ENCODE measurements around the gene TMEM117.

The TMEM117 gene

DNA sequence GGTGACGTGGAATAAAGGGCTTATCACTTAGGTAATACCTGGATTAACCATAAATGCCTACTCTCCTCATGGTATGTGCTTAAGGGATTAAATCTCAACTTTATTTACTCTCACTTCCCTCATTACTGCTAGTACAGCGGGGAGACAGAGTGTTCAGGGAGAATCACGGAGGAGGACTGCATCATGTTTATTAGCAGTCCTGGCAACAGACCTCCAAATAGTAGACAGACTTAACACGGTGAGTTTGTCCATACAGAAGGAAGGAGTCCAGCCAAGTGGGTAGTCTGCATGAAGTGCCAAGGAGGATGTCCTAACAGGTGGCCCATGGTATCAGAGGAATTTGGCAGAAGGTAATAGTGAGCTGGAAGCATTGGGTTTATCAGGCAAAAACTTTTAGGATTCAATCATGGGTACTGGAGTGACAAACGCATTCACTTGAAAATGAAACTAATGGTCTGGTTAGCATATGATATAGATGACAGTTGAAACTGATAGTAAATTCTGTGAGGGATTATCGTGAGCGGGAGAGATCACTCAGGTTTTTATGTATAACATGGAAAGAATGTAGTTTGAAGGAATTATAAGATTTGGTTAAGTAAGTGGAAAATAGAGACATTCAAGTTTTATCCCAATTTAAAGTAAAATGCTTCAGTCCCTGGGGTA lies 471.8 kb downstream of the TMEM117 start (continued):
- TF ChIP-seq, protein P1, sequence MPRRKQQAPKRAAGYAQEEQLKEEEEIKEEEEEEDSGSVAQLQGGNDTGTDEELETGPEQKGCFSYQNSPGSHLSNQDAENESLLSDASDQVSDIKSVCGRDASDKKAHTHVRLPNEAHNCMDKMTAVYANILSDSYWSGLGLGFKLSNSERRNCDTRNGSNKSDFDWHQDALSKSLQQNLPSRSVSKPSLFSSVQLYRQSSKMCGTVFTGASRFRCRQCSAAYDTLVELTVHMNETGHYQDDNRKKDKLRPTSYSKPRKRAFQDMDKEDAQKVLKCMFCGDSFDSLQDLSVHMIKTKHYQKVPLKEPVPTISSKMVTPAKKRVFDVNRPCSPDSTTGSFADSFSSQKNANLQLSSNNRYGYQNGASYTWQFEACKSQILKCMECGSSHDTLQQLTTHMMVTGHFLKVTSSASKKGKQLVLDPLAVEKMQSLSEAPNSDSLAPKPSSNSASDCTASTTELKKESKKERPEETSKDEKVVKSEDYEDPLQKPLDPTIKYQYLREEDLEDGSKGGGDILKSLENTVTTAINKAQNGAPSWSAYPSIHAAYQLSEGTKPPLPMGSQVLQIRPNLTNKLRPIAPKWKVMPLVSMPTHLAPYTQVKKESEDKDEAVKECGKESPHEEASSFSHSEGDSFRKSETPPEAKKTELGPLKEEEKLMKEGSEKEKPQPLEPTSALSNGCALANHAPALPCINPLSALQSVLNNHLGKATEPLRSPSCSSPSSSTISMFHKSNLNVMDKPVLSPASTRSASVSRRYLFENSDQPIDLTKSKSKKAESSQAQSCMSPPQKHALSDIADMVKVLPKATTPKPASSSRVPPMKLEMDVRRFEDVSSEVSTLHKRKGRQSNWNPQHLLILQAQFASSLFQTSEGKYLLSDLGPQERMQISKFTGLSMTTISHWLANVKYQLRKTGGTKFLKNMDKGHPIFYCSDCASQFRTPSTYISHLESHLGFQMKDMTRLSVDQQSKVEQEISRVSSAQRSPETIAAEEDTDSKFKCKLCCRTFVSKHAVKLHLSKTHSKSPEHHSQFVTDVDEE (CRISPR knock-in tag; IDR thresholded peaks at IDR 0.05) = no peak
- TF ChIP-seq, protein P2, sequence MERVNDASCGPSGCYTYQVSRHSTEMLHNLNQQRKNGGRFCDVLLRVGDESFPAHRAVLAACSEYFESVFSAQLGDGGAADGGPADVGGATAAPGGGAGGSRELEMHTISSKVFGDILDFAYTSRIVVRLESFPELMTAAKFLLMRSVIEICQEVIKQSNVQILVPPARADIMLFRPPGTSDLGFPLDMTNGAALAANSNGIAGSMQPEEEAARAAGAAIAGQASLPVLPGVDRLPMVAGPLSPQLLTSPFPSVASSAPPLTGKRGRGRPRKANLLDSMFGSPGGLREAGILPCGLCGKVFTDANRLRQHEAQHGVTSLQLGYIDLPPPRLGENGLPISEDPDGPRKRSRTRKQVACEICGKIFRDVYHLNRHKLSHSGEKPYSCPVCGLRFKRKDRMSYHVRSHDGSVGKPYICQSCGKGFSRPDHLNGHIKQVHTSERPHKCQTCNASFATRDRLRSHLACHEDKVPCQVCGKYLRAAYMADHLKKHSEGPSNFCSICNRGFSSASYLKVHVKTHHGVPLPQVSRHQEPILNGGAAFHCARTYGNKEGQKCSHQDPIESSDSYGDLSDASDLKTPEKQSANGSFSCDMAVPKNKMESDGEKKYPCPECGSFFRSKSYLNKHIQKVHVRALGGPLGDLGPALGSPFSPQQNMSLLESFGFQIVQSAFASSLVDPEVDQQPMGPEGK (CRISPR knock-in tag; IDR thresholded peaks at IDR 0.05; ENCODE audit: borderline replicate concordance) = no peak

DNA sequence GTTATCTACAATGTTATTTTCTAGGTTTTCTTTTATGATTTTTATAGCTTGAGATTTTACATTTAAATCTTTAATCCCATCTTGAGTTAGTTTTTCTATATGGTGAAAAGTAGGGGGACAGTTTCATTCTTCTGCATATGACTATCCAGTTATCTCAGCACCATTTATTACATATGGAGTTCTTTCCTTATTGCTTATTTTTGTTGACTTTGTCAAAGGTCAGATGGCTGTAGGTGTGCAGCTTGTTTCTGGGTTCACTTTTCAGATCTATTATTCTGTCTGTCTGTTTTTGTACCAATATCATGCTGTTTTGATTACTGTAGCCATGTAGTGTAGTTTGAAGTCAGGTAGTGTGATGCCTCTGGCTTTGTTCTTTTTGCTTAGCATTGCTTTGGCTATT lies 477.3 kb downstream of the TMEM117 start:
- no peak for ATAC-seq
- TF ChIP-seq, protein P3, sequence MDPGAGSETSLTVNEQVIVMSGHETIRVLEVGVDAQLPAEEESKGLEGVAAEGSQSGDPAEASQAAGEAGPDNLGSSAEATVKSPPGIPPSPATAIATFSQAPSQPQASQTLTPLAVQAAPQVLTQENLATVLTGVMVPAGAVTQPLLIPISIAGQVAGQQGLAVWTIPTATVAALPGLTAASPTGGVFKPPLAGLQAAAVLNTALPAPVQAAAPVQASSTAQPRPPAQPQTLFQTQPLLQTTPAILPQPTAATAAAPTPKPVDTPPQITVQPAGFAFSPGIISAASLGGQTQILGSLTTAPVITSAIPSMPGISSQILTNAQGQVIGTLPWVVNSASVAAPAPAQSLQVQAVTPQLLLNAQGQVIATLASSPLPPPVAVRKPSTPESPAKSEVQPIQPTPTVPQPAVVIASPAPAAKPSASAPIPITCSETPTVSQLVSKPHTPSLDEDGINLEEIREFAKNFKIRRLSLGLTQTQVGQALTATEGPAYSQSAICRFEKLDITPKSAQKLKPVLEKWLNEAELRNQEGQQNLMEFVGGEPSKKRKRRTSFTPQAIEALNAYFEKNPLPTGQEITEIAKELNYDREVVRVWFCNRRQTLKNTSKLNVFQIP (CRISPR knock-in tag; IDR thresholded peaks at IDR 0.05; ENCODE audit: borderline replicate concordance, low read depth) = no peak
- no peak for TF ChIP-seq GLIS3 (CRISPR knock-in tag; IDR thresholded peaks at IDR 0.05)
- TF ChIP-seq ZNF565 (CRISPR knock-in tag; conservative IDR thresholded peaks at IDR 0.05; ENCODE audit: low read depth) = no peak
- TF ChIP-seq TOX (CRISPR knock-in tag; IDR thresholded peaks at IDR 0.05; ENCODE audit: borderline replicate concordance) = no peak
- TF ChIP-seq ZNF70 (CRISPR knock-in tag; IDR thresholded peaks at IDR 0.05) = no peak
- TF ChIP-seq, protein P1 (CRISPR knock-in tag; IDR thresholded peaks at IDR 0.05) = no peak
- no peak for TF ChIP-seq ARNTL (CRISPR knock-in tag; IDR thresholded peaks at IDR 0.05; ENCODE audit: borderline replicate concordance, low read depth)
- no peak for TF ChIP-seq ISL1 (CRISPR knock-in tag; IDR thresholded peaks at IDR 0.05)
- TF ChIP-seq CSDC2 (CRISPR knock-in tag; IDR thresholded peaks at IDR 0.05) = no peak
- TF ChIP-seq TCF4 (CRISPR knock-in tag; IDR thresholded peaks at IDR 0.05; ENCODE audit: borderline replicate concordance) = no peak
- no peak for TF ChIP-seq BACH2 (CRISPR knock-in tag; IDR thresholded peaks at IDR 0.05; ENCODE audit: borderline replicate concordance)
- no peak for TF ChIP-seq OSR1 (CRISPR knock-in tag; IDR thresholded peaks at IDR 0.05)
- TF ChIP-seq ZFP30 (CRISPR knock-in tag; IDR thresholded peaks at IDR 0.05) = no peak
- no peak for TF ChIP-seq ZC3H10 (CRISPR knock-in tag; IDR thresholded peaks at IDR 0.05)
- TF ChIP-seq RARB (CRISPR knock-in tag; IDR thresholded peaks at IDR 0.05) = no peak
- TF ChIP-seq, protein P4, sequence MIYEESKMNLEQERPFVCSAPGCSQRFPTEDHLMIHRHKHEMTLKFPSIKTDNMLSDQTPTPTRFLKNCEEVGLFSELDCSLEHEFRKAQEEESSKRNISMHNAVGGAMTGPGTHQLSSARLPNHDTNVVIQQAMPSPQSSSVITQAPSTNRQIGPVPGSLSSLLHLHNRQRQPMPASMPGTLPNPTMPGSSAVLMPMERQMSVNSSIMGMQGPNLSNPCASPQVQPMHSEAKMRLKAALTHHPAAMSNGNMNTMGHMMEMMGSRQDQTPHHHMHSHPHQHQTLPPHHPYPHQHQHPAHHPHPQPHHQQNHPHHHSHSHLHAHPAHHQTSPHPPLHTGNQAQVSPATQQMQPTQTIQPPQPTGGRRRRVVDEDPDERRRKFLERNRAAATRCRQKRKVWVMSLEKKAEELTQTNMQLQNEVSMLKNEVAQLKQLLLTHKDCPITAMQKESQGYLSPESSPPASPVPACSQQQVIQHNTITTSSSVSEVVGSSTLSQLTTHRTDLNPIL (CRISPR knock-in tag; IDR thresholded peaks at IDR 0.05; ENCODE audit: low read depth) = no peak
- TF ChIP-seq, protein P5, sequence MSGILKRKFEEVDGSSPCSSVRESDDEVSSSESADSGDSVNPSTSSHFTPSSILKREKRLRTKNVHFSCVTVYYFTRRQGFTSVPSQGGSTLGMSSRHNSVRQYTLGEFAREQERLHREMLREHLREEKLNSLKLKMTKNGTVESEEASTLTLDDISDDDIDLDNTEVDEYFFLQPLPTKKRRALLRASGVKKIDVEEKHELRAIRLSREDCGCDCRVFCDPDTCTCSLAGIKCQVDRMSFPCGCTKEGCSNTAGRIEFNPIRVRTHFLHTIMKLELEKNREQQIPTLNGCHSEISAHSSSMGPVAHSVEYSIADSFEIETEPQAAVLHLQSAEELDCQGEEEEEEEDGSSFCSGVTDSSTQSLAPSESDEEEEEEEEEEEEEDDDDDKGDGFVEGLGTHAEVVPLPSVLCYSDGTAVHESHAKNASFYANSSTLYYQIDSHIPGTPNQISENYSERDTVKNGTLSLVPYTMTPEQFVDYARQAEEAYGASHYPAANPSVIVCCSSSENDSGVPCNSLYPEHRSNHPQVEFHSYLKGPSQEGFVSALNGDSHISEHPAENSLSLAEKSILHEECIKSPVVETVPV (CRISPR knock-in tag; IDR thresholded peaks at IDR 0.05) = no peak
- TF ChIP-seq ZNF8 (CRISPR knock-in tag; IDR thresholded peaks at IDR 0.05) = no peak
- no peak for TF ChIP-seq ESRRG (CRISPR knock-in tag; IDR thresholded peaks at IDR 0.05)

Data from SK-N-SH treated with all-trans-retinoic acid at 6 μM for 48 hours (cell line).